Testis (tissue), 3 donors: ENCODE measurements around the gene MLF2. TPM values are rescaled to one million over a fixed set of nuclear protein-coding genes. Genes with fewer than 3 reads are reported as not detected.

Experiments used
- DNase-seq: peaks from one replicate; pipeline ENCODE4 v3.0.0-alpha.2; 2019
- H3K27ac ChIP-seq, 2 donors: fragments of 200-600 bp; sonication (generic); one replicate each; pipeline ENCODE4 v1.5.1; 2019
- H3K27me3 ChIP-seq: fragments of 200-600 bp; sonication (generic); one replicate; pipeline ENCODE4 v1.5.1; 2019
- H3K36me3 ChIP-seq: fragments of 200-600 bp; sonication (generic); one replicate; pipeline ENCODE4 v1.5.1; 2017; ENCODE audit warnings: low read depth; ENCODE audit errors: missing control alignments
- H3K4me1 ChIP-seq: fragments of 200-600 bp; sonication (generic); one replicate; pipeline ENCODE4 v1.5.1; 2019
- H3K4me3 ChIP-seq, 2 donors: fragments of 200-600 bp; sonication (generic); one replicate each; pipeline ENCODE4 v1.5.1; 2017 to 2019
- H3K9me3 ChIP-seq: fragments of 200-600 bp; sonication (generic); one replicate; pipeline ENCODE4 v1.5.1; 2017
- CTCF ChIP-seq, 3 experiments: fragments of 450-650 bp in 2 of 3; fragments of 200-600 bp in 1 of 3; sonication (generic) in 1 of 3; IDR thresholded peaks; one replicate each; pipeline ENCODE4 v1.5.1; 2016 to 2019; ENCODE audit warnings: antibody characterized with exemption in 3 of 3, mild to moderate bottlenecking in 2 of 3, moderate library complexity in 1 of 3
- POLR2A ChIP-seq: fragments of 450-650 bp; IDR thresholded peaks from one replicate; pipeline ENCODE4 v1.6.1; 2017; ENCODE audit warnings: antibody characterized with exemption, mild to moderate bottlenecking, moderate library complexity
- WGBS, 2 donors: methylation state at CpG; one replicate each; pipeline ENCODE4 v1.1.5; 2018; 5-methylcytosine and 5-hydroxymethylcytosine counted together
- intact Hi-C: fragments of 100-400 bp; cut with DNase I; formaldehyde crosslinking; loops from one replicate; pipeline ENCODE4 v1.15.1; 2023; ENCODE audit warnings: low total_unique reads
- polyA plus RNA-seq: library from polyadenylated mRNA; stranded (reverse); fragments of 350-450 nt; fragmentation: Illumina TruSeq; extraction: RNeasy Lipid Tissue Mini Kit (QIAGEN cat#74804); gene quantifications from one replicate; pipeline ENCODE4 v1.2.3, GENCODE V29; 2014; ENCODE audit warnings: low read depth, low replicate concordance; ENCODE audit not compliant: insufficient read depth
- total RNA-seq, 2 donors: library from RNA; depleted of rRNA; stranded (reverse); fragments of >200 nt; gene quantifications; one replicate each; pipeline ENCODE4 v1.2.3, GENCODE V29; 2016

MLF2 gene
- total and polyA plus RNA-seq, 3 donors from 2014 or later, result 177 to 242 (median 211) TPM

GRCh38 chr12:6774499-6775062 is 21.6 kb upstream of the MLF2 start:
- Histone ChIP-seq H3K4me1 (peaks cover 44% of the 10 kb centered on the region), H3K36me3 (no peaks in the 10 kb centered on the region), H3K4me3 (no peak overlapping the region), H3K27me3 (no peaks in the 10 kb centered on the region), H3K9me3 (no peaks in the 10 kb centered on the region), H3K27ac (peak overlapping the region; percentile 50 to 66)
- TF ChIP-seq POLR2A (no peak), CTCF (IDR thresholded peaks at IDR 0.05) (no peak)
- 82 to 85% methylated on average over 15 of the region's 15 CpGs for WGBS, 2 donors
- intact Hi-C loops, result loop anchor here (10.0 kb wide), 1 partner anchor 50 kb away; the partner anchor contains the start of genes GPR162 and P3H3
- DNase-seq, result no peak

- Histone ChIP-seq H3K27me3 (no peaks in the 10 kb centered on the region), H3K4me3 (peak overlapping the region; percentile 37 to 53), H3K9me3 (no peaks in the 10 kb centered on the region), H3K4me1 (peaks cover 48% of the 10 kb centered on the region), H3K27ac (peak overlapping the region; percentile 50 to 66), H3K36me3 (no peaks in the 10 kb centered on the region)
- TF ChIP-seq POLR2A (no peak), CTCF (IDR thresholded peaks at IDR 0.05) (no peak)
- 29 to 51% methylated on average over 22 to 32 of the region's 60 CpGs for WGBS, 2 donors
- intact Hi-C loops, result loop anchor here (10.0 kb wide), 1 partner anchor 51 kb away; the partner anchor contains the start of genes GPR162 and P3H3
- DNase-seq, result no peak
Measured at GRCh38 chr12:6773590-6774351, 20.8 kb upstream of the MLF2 start.

- 49 to 58% methylated on average over 19 to 21 of the region's 21 CpGs for WGBS, 2 donors
- Histone ChIP-seq H3K4me1 (peaks cover 40% of the 10 kb centered on the region), H3K27ac (peak overlapping the region; percentile 50 to 66), H3K27me3 (no peaks in the 10 kb centered on the region), H3K36me3 (no peaks in the 10 kb centered on the region), H3K9me3 (no peaks in the 10 kb centered on the region), H3K4me3 (peak overlapping the region; percentile 37 to 53)
- intact Hi-C loops, result loop anchor here (10.0 kb wide), 1 partner anchor 52 kb away; the partner anchor contains the start of genes GPR162 and P3H3
- TF ChIP-seq POLR2A (no peak), CTCF (IDR thresholded peaks at IDR 0.05) (no peak)
- no peak for DNase-seq
Measured at GRCh38 chr12:6772726-6773589, 20.0 kb upstream of the MLF2 start.

- WGBS, 2 donors, result 51 to 62% methylated on average over 9 to 15 of the region's 15 CpGs
- peaks cover 34% of the 10 kb centered on the region for H3K4me1 ChIP-seq
- H3K36me3 ChIP-seq, result no peaks in the 10 kb centered on the region
Measured at GRCh38 chr12:6772331-6772695, 19.4 kb upstream of the MLF2 start, which contains the start of gene LAG3. Gene LAG3 (plus strand): TSS chr12:6772520. CDS start chr12:6772853, 333 bp downstream.

More at GRCh38 chr12:6772331-6772695, 19.4 kb upstream of the MLF2 start, which contains the start of gene LAG3:
- intact Hi-C loops, result loop anchor here (10.0 kb wide), 1 partner anchor 52 kb away; the partner anchor contains the start of genes GPR162 and P3H3
- DNase-seq, result peak; percentile 34
- peak within 1 kb of the TSS; percentile 50 to 66 for H3K27ac ChIP-seq
- no peaks in the 10 kb centered on the region for H3K27me3 ChIP-seq
- no peaks in the 10 kb centered on the region for H3K9me3 ChIP-seq
- H3K4me3 ChIP-seq, result peak within 1 kb of the TSS; percentile 37 to 53
- no peak for TF ChIP-seq CTCF (IDR thresholded peaks at IDR 0.05)
- no peak for TF ChIP-seq POLR2A
